Sigmoid colon (tissue), 7 donors: ENCODE results near the gene STK40. TPM values are rescaled to one million over a fixed set of nuclear protein-coding genes. Genes with fewer than 3 reads are reported as not detected.
A peak's percentile ranks its signal among the peaks of the same experiment; 100 is the strongest.

Experiments
- DNase-seq: peaks from one replicate; pipeline ENCODE4 v3.0.0-alpha.2; 2019
- H3K27ac ChIP-seq, 4 donors: fragments of 200-600 bp; sonication (generic); one replicate each; pipeline ENCODE4 v1.5.1; 2016 to 2019; ENCODE audit warnings: mild to moderate bottlenecking in 1 of 4
- H3K27me3 ChIP-seq, 3 donors: fragments of 200-600 bp; sonication (generic); one replicate each; pipeline ENCODE4 v1.5.1; 2019; ENCODE audit warnings: mild to moderate bottlenecking in 1 of 3
- H3K36me3 ChIP-seq, 4 donors: fragments of 200-600 bp; sonication (generic); one replicate each; pipeline ENCODE4 v1.5.1; 2016 to 2019
- H3K4me1 ChIP-seq, 4 donors: fragments of 200-600 bp; sonication (generic); one replicate each; pipeline ENCODE4 v1.5.1; 2017 to 2019
- H3K4me3 ChIP-seq, 4 donors: fragments of 200-600 bp; sonication (generic); one replicate each; pipeline ENCODE4 v1.5.1; 2017 to 2019; ENCODE audit warnings: mild to moderate bottlenecking in 2 of 4, moderate library complexity in 1 of 4
- H3K9me3 ChIP-seq, 4 donors: fragments of 200-600 bp in 3 of 4; sonication (generic) in 3 of 4; one replicate each; pipeline versions ENCODE4 v1.5.1 to v1.6.1; 2013 to 2019
- CTCF ChIP-seq, 4 experiments: fragments of 450-650 bp in 3 of 4; fragments of 200-600 bp in 1 of 4; IDR thresholded peaks; one replicate each; pipeline ENCODE4 v1.5.1; 2016 to 2019; ENCODE audit warnings: antibody characterized with exemption in 4 of 4, mild to moderate bottlenecking in 3 of 4, moderate library complexity in 2 of 4
- EP300 ChIP-seq, 4 donors: sonication (generic); formaldehyde crosslinking; IDR thresholded peaks; one replicate each; pipeline ENCODE4 v1.6.1; 2017; ENCODE audit warnings: antibody characterized with exemption in 4 of 4
- POLR2A ChIP-seq, 2 donors: fragments of 450-650 bp; IDR thresholded peaks; one replicate each; pipeline ENCODE4 v1.6.1; 2016; ENCODE audit warnings: antibody characterized with exemption in 2 of 2, mild to moderate bottlenecking in 2 of 2, moderate library complexity in 2 of 2
- POLR2AphosphoS5 ChIP-seq, 4 donors: sonication (generic); formaldehyde crosslinking; IDR thresholded peaks; one replicate each; pipeline ENCODE4 v1.6.1; 2017; ENCODE audit warnings: antibody characterized with exemption in 4 of 4
- WGBS, 2 donors: extraction: QIAGEN DNeasy Blood & Tissue Kit; methylation state at CpG; one replicate each; pipeline ENCODE4 v1.1.7; 2013; 5-methylcytosine and 5-hydroxymethylcytosine counted together
- intact Hi-C: fragments of 100-400 bp; cut with DNase I; formaldehyde crosslinking; loops from one replicate; pipeline ENCODE4 v1.15.1; 2023
- polyA plus RNA-seq, 3 donors: library from polyadenylated mRNA; stranded (reverse); fragments of 200-250 nt; gene quantifications; one replicate each; pipeline ENCODE4 v1.2.3, GENCODE V29; 2013
- total RNA-seq, 4 donors: library from RNA; depleted of rRNA; stranded (reverse); fragments of >200 nt; gene quantifications; one replicate each; pipeline ENCODE4 v1.1.0, GENCODE V29; 2016
- donor health status: healthy with polysubstance abuse.
- donor health status: Bipolar disorder and iron deficiency.
- donor health status: healthy.

STK40 gene
- total and polyA plus RNA-seq, 7 donors, result 27.6 to 55.6 (median 40.7) TPM

GRCh38 chr1:36389999-36390398 lies 4.3 kb upstream of the STK40 start:
- Histone ChIP-seq H3K9me3 (no peaks in the 10 kb centered on the region), H3K4me3 (no peak overlapping the region), H3K4me1 (peaks cover 0 to 43% (median 28%) of the 10 kb centered on the region in 4 donors), H3K27ac (peak overlapping the region; percentile 95 to 98 (median 97)), H3K36me3 (peaks cover 5 to 40% (median 30%) of the 10 kb centered on the region in 4 donors), H3K27me3 (no peaks in the 10 kb centered on the region)
- WGBS, 2 donors, result 83 to 94% methylated on average over 1 of the region's 1 CpG
- TF ChIP-seq POLR2AphosphoS5 (IDR thresholded peaks at IDR 0.05) (no peak), CTCF (IDR thresholded peaks at IDR 0.05) (no peak), EP300 (IDR thresholded peaks at IDR 0.05) (no peak), POLR2A (IDR thresholded peaks at IDR 0.05) (no peak)
- intact Hi-C loops, result loop anchor here (5.0 kb wide), 1 partner anchor 243 kb away; the partner anchor contains the start of gene TRAPPC3
- DNase-seq, result no peak

- intact Hi-C loops, result loop anchor here (5.0 kb wide), 1 partner anchor 242 kb away; the partner anchor contains the start of gene TRAPPC3
- Histone ChIP-seq H3K4me3 (no peak overlapping the region), H3K36me3 (peaks cover 5 to 40% (median 30%) of the 10 kb centered on the region in 4 donors), H3K4me1 (peaks cover 0 to 47% (median 35%) of the 10 kb centered on the region in 4 donors), H3K27ac (peak overlapping the region; percentile 95 to 98 (median 97)), H3K27me3 (no peaks in the 10 kb centered on the region), H3K9me3 (no peaks in the 10 kb centered on the region)
- no peak for TF ChIP-seq EP300 (IDR thresholded peaks at IDR 0.05)
- TF ChIP-seq POLR2A (IDR thresholded peaks at IDR 0.05), result no peak
- no peak for TF ChIP-seq POLR2AphosphoS5 (IDR thresholded peaks at IDR 0.05)
- no peak for TF ChIP-seq CTCF (IDR thresholded peaks at IDR 0.05)
- WGBS, 2 donors, result 84 to 89% methylated on average over 2 of the region's 2 CpGs
- no peak for DNase-seq
These were observed 3.5 kb upstream of the STK40 start for GRCh38 chr1:36389261-36389660.

- TF ChIP-seq POLR2AphosphoS5 (IDR thresholded peaks at IDR 0.05) (peak in 2 of 4 donors; percentile 4 to 38), EP300 (IDR thresholded peaks at IDR 0.05) (no peak)
- no peaks in the 10 kb centered on the region for H3K9me3 ChIP-seq
- peak overlapping the region; percentile 95 to 98 (median 97) for H3K27ac ChIP-seq
- peaks cover 0 to 66% (median 54%) of the 10 kb centered on the region in 4 donors for H3K4me1 ChIP-seq
- peak; percentile 83 for DNase-seq
- 67 to 77% methylated on average over 10 of the region's 10 CpGs for WGBS, 2 donors
- intact Hi-C loops, result loop anchor here (5.0 kb wide), 1 partner anchor 240 kb away; the partner anchor contains the start of gene TRAPPC3
- no peaks in the 10 kb centered on the region for H3K27me3 ChIP-seq
- H3K36me3 ChIP-seq, result peaks cover 0 to 23% (median 15%) of the 10 kb centered on the region in 4 donors
- H3K4me3 ChIP-seq, result peak overlapping the region; percentile 48 to 97 (median 87)
These were observed 1.6 kb upstream of the STK40 start for GRCh38 chr1:36387141-36387949.

GRCh38 chr1:36386265-36387140 lies 779 bp upstream of the STK40 start:
- TF ChIP-seq POLR2A (IDR thresholded peaks at IDR 0.05), result peak; percentile 86 to 93
- TF ChIP-seq POLR2AphosphoS5 (IDR thresholded peaks at IDR 0.05), result peak; percentile 94 to 99 (median 98)
- peak in 3 of 4 donors; percentile 7 to 71 (median 59) for TF ChIP-seq EP300 (IDR thresholded peaks at IDR 0.05)
- TF ChIP-seq CTCF (IDR thresholded peaks at IDR 0.05), result no peak
- Histone ChIP-seq H3K9me3 (no peaks in the 10 kb centered on the region), H3K4me1 (peaks cover 0 to 74% (median 60%) of the 10 kb centered on the region in 4 donors), H3K27ac (peak overlapping the region; percentile 95 to 98 (median 97)), H3K36me3 (peaks cover 0 to 14% (median 10%) of the 10 kb centered on the region in 4 donors), H3K27me3 (no peaks in the 10 kb centered on the region), H3K4me3 (peak overlapping the region; percentile 48 to 97 (median 87))
- peak; percentile 99 for DNase-seq
- intact Hi-C loops, result loop anchor here (1.0 to 5.0 kb wide), 3 partner anchors 11 to 239 kb away; partner anchors contain the start of genes LSM10, THRAP3 and TRAPPC3
- 1 to 4% methylated on average over 14 of the region's 14 CpGs for WGBS, 2 donors
